Astrocyte of the spinal cord (primary cell): Measurements from ENCODE around the gene UQCR10.
A peak's percentile ranks its signal among the peaks of the same experiment; 100 is the strongest.

ENCODE experiments used
- DNase-seq: peaks from one replicate; pipeline ENCODE4 v3.0.0; 2011; ENCODE audit warnings: low read depth, low spot score
- H3K4me3 ChIP-seq: 2 replicates; pipeline ENCODE4 v1.5.1; 2011; ENCODE audit warnings: low read depth, mild to moderate bottlenecking, low read length, moderate library complexity
- CTCF ChIP-seq: IDR thresholded peaks from 2 replicates; pipeline ENCODE4 v1.5.1; 2012; ENCODE audit warnings: low read depth, mild to moderate bottlenecking, low read length, inconsistent platforms
- in situ Hi-C: cut with HindIII; loops from 2 replicates; pipeline ENCODE4 v1.10.0; 2017; ENCODE audit warnings: low sequenced_read_pairs

Gene UQCR10

GRCh38 chr22:29757096-29757495 lies 10.1 kb upstream of the UQCR10 start:
- in situ Hi-C loops, result no loop called here
- DNase-seq, result no peak
- no peak for TF ChIP-seq CTCF
- no peak overlapping the region for H3K4me3 ChIP-seq

- in situ Hi-C loops, result no loop called here
- no peak for TF ChIP-seq CTCF
- H3K4me3 ChIP-seq, result no peak overlapping the region
- DNase-seq, result peak; percentile 17
Observed at GRCh38 chr22:29758068-29758622, 9.0 kb upstream of the UQCR10 start.

GRCh38 chr22:29758959-29759358 lies 8.2 kb upstream of the UQCR10 start:
- H3K4me3 ChIP-seq, result no peak overlapping the region
- TF ChIP-seq CTCF, result no peak
- no peak for DNase-seq
- in situ Hi-C loops, result no loop called here

GRCh38 chr22:29762263-29762662 lies 4.9 kb upstream of the UQCR10 start:
- no peak for TF ChIP-seq CTCF
- H3K4me3 ChIP-seq, result no peak overlapping the region
- in situ Hi-C loops, result no loop called here
- DNase-seq, result no peak

GRCh38 chr22:29765905-29766631 lies 1.1 kb upstream of the UQCR10 start:
- peak overlapping the region; percentile 100 for H3K4me3 ChIP-seq
- TF ChIP-seq CTCF, result no peak
- in situ Hi-C loops, result no loop called here
- no peak for DNase-seq

GRCh38 chr22:29766632-29767170 lies 468 bp upstream of the UQCR10 start, which contains the start of gene ZMAT5:
Gene ZMAT5 (minus strand): TSS chr22:29767007. CDS start chr22:29748544, 18,463 bp downstream.
- TF ChIP-seq CTCF, result no peak
- in situ Hi-C loops, result no loop called here
- H3K4me3 ChIP-seq, result peak within 1 kb of the TSS; percentile 100
- DNase-seq, result peak; percentile 97
